GM21576 (cell line): ENCODE measurements around the gene SAMD4A.

Source experiments
- ATAC-seq: cut with Tn5 transposase; IDR thresholded peaks from one replicate; pipeline ENCODE4 v1.9.1; 2021; ENCODE audit warnings: mild to moderate bottlenecking, moderate library complexity; ENCODE audit not compliant: unreplicated experiment

Gene SAMD4A, protein sequence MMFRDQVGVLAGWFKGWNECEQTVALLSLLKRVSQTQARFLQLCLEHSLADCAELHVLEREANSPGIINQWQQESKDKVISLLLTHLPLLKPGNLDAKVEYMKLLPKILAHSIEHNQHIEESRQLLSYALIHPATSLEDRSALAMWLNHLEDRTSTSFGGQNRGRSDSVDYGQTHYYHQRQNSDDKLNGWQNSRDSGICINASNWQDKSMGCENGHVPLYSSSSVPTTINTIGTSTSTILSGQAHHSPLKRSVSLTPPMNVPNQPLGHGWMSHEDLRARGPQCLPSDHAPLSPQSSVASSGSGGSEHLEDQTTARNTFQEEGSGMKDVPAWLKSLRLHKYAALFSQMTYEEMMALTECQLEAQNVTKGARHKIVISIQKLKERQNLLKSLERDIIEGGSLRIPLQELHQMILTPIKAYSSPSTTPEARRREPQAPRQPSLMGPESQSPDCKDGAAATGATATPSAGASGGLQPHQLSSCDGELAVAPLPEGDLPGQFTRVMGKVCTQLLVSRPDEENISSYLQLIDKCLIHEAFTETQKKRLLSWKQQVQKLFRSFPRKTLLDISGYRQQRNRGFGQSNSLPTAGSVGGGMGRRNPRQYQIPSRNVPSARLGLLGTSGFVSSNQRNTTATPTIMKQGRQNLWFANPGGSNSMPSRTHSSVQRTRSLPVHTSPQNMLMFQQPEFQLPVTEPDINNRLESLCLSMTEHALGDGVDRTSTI

DNA sequence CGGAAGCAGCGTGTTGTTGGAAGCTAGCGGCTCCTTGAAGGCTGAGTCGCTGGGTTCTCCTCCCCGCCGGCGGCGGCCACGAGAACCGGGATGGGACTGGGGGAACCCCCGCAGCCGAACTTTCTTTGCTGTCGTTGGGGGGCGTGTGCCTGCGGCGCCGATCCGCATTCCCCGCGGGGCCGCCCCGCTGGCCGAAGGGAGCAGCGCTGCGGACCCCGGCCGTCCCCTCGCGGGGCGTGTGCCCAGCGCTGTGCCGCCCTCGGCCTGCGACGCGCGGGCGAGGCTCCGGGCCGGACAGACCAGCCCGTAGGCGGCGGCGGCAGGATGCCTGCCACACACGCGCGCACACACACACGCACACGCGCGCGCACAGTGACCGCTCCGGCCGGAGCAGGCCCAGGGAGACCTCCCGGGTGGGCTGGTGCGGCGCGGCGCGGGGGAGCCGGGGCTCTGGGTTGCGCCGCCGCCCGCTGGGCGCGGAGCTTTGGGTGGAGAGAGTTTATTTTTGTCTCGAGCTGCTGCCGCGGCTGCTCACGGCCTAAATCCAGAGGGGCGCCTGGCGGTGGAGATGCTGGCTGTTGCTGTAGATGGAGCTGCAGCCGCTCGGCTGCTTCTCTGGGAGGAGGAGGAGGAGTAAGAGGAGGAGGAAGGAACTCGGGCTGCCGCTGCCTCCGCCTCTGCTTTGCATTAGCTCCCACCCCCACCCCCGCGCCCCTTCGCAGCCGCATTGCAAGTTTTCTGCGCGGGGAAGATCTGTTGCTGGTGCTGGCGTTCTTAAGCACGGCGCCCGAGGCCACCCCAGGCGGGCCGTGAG lies at the start of gene SAMD4A:
TSS of gene SAMD4A (plus strand) at position 719 of the 814 bp plus-strand sequence. CDS start 789 bp downstream, outside the sequence.
- peak; percentile 34 for ATAC-seq

DNA sequence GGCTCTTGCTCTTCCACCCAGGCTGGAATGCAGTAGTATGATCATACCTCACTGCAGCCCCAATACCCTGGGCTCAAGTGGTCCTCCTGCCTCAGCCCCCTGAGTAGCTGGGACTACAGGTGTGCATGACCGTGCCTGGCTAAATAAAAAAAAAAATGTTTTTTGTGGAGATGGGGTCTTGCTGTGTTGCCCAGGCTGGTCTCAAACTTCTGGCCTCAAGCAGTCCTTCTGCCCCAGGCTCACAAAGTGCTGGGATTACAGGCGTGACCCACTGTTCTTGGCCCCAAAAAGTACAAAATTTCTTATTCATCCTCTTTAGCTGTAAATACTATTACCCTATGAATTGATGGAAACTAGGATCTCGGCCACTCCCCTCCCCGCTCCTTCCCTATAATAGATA lies 42.5 kb upstream of the SAMD4A start:
- ATAC-seq: no peak

DNA sequence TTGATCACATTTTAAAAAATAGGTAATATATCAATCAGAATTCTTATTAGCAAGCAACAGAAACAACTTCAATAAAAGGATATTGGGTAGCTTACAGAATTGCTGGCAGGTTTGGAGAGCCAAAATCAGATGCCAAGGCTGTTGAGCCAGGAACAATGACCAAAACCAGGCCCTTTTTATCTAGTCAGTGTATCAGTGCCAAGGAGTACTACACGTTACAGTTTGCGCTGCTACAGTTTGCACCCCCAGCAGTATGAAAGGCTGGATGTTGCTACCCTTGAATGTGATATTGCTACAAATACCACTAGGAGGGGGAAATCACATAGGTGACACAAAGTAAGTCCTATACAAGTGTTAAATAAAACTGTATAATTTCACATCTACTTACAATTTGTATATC lies 38.0 kb upstream of the SAMD4A start:
- ATAC-seq: no peak

DNA sequence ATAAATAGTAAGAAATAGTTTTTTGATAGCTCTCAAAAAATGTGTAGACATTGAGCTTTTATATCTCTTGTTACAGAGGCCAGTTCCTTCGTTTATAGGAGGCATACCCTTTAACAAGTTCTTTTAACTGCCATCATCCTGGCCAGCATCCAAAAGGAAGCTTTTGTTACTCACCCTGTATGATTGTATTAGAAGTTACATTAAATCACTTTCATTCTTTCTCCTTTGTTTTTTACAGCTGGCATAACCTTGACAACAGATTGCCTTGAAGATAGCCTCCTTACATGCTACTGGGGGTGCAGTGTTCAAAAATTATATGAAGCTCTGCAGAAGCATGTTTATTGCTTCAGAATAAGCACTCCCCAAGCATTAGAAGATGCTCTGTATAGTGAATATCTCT lies 37.1 kb upstream of the SAMD4A start:
- ATAC-seq: no peak

DNA sequence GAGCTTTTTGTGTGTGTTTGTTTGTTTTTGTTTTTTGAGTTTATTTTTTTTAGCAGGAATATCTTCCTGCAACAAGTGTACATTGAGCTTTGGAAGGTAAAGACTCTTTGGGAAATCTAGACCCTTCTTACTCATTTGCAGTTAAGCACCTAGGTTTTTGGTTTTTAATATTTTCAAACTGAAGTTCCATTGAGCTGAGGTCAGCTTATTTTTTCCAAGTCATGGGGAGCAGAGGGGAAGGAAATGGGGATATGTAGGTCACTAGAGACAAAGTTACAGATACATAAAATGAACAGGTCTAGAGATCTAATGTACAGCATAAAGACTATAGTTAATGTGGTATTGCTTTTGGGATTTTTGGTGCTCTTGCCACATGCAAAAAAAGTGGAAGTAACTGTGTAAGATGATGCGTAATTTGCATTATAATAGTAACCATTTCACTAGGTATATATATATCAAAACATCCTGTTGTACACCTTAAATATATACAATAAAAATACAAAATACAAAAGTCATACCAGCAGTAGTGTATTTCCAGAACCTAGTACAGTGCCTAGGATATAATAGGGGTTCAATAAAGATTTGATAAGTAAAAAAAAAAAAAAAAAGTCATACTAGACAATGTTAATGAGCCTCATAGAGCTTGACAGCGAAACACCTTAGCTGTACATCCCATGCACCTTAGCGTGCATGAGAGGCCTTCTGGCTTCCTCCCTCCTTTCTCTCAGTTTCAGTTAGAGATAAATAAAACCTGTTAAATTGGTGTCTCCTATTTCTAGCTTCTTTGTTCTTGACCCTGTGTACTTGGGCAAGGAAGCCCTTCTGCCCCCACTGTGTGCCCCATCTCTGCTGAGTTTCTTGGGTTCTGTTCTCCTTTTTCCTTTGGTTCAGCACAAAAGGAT lies 34.6 kb upstream of the SAMD4A start:
- ATAC-seq: peak; percentile 96

DNA sequence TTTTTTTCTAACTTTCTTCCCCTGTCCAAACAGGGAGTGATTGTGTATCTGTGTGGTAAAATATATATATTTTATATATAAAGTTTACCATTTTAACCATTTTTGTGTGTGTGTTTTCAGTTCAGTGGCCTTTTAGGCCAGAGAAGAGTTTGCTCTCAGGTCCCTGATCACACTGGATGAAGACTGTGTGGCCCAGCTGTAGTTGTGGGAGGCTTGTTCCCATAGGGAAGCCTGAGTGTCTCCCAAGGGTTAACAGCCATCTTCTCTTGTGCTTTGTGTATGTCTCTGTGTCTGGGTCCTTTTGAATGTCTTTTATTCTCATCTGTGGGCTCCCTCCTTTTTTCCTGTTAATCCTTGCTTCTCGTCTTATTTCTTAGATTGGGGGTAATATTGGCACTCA lies 33.8 kb upstream of the SAMD4A start:
- no peak for ATAC-seq

DNA sequence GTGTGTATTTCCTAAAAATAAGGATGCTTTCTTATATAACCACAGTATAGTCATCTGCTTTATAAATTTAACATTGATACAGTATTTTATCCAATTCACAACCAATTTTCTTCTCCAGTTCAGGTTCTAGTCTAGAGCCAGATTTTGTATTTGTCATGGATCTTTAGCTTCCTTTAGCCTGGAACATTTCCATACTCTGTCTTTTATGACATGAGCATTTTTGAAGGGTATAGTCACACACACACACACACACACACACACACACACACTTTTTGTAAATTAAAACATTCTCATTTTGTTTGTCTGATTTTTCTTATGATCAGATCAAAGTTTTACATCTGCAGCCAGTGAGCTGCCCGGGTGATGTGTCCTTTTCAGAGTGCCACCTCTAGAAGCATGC lies 31.8 kb upstream of the SAMD4A start:
- ATAC-seq: no peak

DNA sequence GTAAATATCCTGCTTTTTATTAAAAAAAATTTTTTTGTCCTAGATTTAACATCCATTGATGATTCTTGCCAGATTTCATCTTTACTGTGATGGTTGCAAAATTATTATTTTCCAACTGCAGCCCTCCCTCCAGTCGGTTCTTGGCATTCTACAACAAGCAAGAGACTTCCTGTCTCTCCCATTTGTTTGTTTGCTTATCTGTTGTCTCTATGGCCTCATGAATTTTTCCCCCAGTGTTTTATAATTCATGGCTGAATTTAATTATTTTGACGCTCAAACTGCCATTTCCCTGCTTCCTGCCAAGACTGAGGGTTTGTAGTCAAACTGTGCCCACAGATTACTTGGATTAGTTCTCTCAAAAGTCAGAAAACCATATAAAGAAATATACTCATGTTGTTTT lies 31.3 kb upstream of the SAMD4A start:
- no peak for ATAC-seq

DNA sequence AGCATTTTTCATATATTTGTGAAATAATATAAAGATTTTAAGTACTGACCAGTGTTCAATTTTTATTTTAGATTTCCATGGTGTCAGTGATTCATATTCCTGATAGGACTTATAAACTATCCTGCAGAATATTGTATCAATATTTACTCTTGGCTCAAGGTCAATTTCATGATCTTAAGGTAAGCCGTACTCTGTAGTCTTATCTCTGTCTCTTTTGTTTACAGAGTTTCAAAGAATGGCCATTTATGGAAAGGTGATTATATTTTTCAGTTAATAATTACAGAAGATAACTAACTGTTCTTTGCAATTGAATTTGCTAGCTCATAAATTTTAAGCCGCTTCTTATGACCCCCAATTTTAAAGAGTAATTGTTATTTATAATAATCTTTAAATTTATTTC lies 29.3 kb upstream of the SAMD4A start:
- ATAC-seq: no peak

DNA sequence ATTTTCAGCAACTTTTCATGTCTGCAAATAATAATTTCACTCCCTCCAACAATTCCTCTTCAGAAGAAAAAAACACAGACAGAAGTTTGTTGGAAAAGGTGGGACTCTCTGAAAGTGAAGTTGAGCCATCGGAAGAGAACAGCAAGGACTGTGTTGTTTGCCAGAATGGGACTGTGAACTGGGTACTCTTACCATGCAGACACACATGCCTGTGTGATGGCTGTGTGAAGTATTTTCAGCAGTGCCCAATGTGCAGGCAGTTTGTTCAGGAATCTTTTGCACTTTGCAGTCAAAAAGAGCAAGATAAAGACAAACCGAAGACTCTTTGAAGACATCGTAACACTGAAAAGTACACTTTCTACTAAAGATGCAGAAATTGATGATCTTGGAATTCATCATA lies 28.9 kb upstream of the SAMD4A start:
- no peak for ATAC-seq

DNA sequence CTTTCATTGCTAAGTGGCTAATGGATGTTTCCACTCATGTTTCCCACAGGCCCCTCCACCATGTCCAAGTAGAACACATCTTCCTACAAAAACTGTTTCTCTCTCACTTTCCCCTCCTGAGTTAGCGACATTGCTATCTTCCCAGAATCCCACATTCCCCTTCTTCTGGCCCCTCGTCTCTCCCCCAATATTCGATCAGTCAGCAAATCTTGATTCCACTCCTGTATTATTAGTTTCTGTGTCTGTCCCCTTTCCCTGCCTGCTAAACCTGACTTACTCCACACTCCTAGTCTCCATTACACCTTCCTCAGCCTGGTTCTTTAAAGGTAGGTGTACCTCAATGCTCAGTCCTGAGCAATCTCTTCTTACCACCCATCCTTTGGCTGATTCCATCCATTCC lies 19.3 kb upstream of the SAMD4A start:
- ATAC-seq: no peak

DNA sequence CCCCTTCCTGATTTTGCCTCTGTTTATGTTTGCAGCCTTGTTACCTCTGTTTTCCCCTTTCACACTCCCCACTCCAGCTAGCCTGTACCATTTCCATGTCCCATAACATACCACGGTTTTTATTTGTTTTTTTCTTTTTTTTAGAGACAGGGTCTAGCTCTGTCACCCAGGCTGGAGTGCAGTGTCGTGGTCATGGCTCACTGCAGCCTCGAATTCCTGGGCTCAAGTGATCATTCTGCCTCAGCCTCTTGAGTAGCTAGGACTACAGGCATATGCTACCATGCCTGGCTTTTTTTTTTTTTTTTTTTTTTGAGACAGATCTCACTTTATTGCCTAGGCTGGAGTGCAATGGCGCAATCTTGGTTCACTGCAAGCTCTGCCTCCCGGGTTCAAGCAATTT lies 18.4 kb upstream of the SAMD4A start:
- no peak for ATAC-seq

DNA sequence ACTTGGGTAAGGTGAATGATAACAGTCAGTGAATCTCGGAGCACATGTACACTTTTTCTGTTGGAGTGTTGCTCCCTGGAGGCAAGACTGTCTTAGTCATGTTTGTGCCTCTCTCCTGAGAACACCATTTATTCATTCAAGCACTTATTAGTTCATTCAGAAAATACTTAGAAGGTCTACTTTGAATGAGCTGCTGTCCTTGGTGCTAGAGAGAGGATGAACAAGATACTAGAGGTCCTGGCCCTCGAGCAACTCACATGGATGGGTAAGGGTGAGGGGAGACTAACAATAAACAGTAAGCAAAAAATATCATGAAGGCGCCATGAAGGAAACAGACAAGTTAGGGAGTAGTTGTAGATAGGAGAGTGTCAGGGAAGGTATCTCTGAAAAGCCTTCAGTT lies 17.1 kb upstream of the SAMD4A start:
- ATAC-seq: no peak

DNA sequence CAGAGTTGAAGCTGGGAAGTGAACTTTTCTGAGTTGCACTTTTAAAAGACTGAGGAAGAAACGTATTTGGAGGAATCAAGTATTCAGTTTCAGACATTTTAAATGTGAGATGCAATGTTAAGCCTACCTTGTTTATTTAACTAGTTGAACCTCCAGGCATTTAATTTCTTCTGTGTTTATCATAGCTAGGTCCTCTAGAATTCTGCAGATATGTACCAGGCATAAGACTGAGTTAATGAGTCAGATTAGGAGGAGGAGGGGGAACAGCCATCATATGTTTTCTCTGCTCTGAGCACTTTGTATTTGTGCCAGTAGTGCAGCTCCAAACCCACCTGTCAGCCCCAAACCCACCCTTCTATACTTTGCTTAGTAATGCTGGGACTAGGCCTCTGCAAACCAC lies 16.4 kb upstream of the SAMD4A start:
- ATAC-seq: no peak

DNA sequence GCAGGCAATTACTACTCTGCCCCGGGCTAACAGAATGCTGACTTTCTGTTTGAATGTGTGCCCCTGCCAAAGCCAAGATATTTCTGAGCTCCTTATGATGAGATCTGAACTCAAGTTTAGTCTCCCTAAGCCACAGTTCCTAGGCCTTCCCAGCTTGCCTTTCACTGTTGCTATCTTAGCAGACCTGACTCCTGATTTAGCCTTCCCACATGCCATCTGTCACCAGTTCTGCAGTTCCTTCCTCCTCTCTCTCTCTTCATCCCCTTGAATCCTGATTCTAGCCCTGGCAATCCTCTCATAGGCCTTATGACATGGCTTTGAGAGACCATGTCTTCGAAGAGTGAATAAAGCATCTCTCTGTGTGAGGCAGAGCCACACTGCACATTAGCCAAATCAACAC lies 12.5 kb upstream of the SAMD4A start:
- ATAC-seq: no peak

DNA sequence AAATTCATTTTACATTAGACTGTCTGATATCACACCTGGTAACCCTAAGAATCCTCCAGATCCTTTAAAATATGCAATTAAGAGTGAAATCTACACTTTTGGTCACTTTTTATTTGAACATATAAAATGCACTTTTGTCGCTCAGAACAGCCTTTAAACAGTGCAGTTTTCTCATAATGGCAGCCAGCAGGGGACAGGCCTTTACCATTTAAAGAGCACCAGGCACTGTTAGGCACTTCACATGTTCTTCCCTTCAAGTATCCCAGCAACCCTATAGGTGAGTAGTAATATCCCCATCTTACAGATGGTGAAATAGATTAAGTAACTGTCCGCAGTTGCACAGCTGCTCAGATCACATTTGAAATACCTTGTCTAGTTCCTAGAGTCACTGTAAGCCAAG lies 11.3 kb upstream of the SAMD4A start:
- no peak for ATAC-seq

DNA sequence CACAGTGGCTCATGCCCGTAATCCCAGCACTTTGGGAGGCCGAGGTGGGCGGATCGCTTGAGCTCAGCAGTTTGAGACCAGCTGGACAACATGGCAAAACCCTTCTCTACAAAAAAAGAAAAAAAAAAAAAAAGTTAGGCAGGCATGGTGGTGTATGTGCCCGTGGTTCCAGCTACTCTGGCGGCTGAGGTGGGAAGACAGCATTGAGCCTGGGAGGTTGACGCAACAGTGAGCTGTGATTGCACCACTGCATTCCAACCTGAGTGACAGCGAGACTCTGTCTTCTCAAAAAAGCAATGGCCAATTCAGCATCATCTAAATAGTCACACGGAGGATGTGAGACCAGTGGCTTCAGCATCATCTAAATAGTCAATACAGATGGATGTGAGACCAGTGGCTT lies 10.4 kb upstream of the SAMD4A start:
- ATAC-seq: no peak

DNA sequence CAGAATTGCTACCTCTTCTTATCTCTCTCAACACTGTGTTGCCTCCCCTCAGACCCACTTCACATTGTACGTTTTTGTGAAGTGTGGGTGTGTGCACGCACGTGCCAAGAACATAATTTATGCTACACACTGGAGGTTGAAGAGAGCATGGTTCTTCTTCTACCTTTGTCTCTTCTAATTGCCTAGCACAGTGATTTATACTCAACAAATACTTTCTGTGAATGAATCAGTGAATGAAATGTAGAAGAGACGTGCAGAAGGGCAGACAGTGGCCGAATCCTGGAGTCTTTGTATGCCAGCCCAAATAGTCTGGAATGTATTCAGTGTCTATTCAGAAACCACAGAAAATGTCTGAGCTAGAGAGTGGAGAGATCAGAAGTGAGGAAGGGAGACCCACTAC lies 4.6 kb upstream of the SAMD4A start:
- ATAC-seq: no peak

DNA sequence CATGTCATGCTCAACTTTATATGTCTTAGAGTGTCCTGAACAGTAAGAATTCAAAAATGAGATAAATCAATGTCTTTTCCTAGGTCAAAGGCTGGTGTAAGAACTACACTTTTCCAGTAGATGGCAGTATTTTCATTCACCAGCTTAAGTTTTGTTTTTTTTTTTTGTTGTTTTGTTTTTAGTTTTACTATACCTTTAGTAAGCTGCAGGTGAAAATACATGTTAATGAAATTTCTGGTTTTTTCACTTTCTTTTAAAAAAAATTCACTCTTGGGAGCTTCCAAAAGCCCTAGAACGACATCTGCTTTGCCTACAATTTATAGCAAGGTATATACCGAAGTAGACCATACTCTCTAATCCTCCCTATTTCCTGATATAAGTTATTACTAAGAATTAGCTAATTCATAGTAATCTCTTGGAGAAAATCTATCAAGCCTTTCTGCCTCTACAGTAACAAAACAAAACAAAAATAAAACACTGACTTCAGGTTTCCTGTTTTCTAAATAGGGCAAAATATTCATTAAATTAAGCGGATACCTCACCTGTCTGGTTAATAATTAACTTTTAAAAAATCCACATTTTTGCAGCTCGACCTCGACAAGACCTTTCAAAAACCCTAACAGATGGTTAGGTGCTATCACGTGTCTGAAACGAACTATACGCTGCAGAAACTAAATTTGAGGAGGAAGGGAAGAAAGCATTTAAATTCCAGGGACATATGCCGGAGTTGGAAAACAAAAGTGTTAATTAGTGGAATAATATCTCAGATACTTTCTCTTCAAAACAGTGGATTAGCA lies 2.7 kb upstream of the SAMD4A start:
- no peak for ATAC-seq
